Measurements from ENCODE around the gene ROBO1. TPM values are rescaled to one million over a fixed set of nuclear protein-coding genes. Genes with fewer than 3 reads are reported as not detected.

Gene ROBO1
- total and polyA plus RNA-seq, 12 donors, result 6.4 to 144 (median 43.9) TPM

DNA sequence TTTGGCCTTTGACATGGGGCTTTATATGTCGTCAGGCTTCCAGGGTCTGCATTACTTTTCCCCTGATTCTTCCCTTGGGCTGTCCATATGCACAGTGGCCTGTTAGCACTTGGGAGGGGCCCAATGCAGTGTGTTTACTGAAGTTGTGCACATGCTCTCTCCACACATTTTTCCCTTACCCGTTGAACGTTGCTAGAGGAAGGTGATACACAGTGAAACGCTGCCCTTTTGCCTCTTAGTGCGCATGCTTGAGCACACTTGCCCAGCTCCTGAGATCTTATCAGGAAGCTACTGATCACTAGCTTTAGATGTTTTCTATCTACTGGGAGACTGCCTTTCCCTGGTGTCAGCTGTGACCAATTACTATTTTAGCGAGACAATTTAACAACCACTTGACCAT lies 1198.0 kb downstream of the ROBO1 start:
- H3K9me3 ChIP-seq (replicated peaks in 1 of 3), result no peaks in the 10 kb centered on the region
- H3K27ac ChIP-seq, result no peak overlapping the region
- H3K36me3 ChIP-seq (replicated peaks in 1 of 2), result no peaks in the 10 kb centered on the region
- no peak overlapping the region for H3K4me3 ChIP-seq
- H3K4me1 ChIP-seq (replicated peaks in 1 of 2), result no peaks in the 10 kb centered on the region
- DNase-seq, result no peak
- no peak for TF ChIP-seq POLR2A (IDR thresholded peaks at IDR 0.05)
- no peak for TF ChIP-seq CTCF (IDR thresholded peaks at IDR 0.05)
- intact Hi-C loops (cut with DNase I), result no loop called here
- 47 to 62% (median 57%) methylated on average over 6 of the region's 6 CpGs for WGBS, 4 donors
- no peaks in the 10 kb centered on the region for H3K27me3 ChIP-seq

GRCh38 chr3:78565712-78566111 lies 1202.1 kb downstream of the ROBO1 start:
- Histone ChIP-seq H3K27me3 (no peaks in the 10 kb centered on the region), H3K4me1 (replicated peaks in 1 of 2) (no peaks in the 10 kb centered on the region), H3K9me3 (replicated peaks in 1 of 3) (no peaks in the 10 kb centered on the region), H3K4me3 (no peak overlapping the region), H3K27ac (no peak overlapping the region), H3K36me3 (replicated peaks in 1 of 2) (no peaks in the 10 kb centered on the region)
- TF ChIP-seq POLR2A (IDR thresholded peaks at IDR 0.05) (no peak), CTCF (IDR thresholded peaks at IDR 0.05) (no peak)
- WGBS, 4 donors, result 93 to 94% (median 94%) methylated on average over 1 of the region's 1 CpG
- no peak for DNase-seq
- intact Hi-C loops (cut with DNase I), result no loop called here

GRCh38 chr3:78562328-78562727 lies 1205.5 kb downstream of the ROBO1 start:
- TF ChIP-seq CTCF (IDR thresholded peaks at IDR 0.05) (no peak), POLR2A (IDR thresholded peaks at IDR 0.05) (no peak)
- no peak for DNase-seq
- Histone ChIP-seq H3K27ac (no peak overlapping the region), H3K4me1 (replicated peaks in 1 of 2) (no peaks in the 10 kb centered on the region), H3K27me3 (no peaks in the 10 kb centered on the region), H3K36me3 (replicated peaks in 1 of 2) (no peaks in the 10 kb centered on the region), H3K4me3 (no peak overlapping the region), H3K9me3 (replicated peaks in 1 of 3) (no peaks in the 10 kb centered on the region)
- WGBS, 4 donors, result 57 to 76% (median 66%) methylated on average over 1 of the region's 1 CpG
- intact Hi-C loops (cut with DNase I), result no loop called here

Small RNA genes lying within 50 kb of the gene (microRNA-seq; reads per million reads assigned to microRNA genes)
- 0 reads per million in 3 donors for gene MIR3923

Small RNA genes lying within 50 kb of the gene (small RNA-seq; reads per million reads assigned to genes)
- gene MIR3923 (0 reads per million in 2 donors), gene RN7SL751P (0 reads per million in 2 donors)
